ENCODE results near the gene CRYBG1. TPM values are rescaled to one million over a fixed set of nuclear protein-coding genes. Genes with fewer than 3 reads are reported as not detected.
"Not testable (repeated sequence)": the region's sequence is repeated elsewhere in the genome, so short reads cannot be mapped to it uniquely, and the experiment has no call there.

Gene CRYBG1
- total RNA-seq, 3 donors from 2014 or later = 26.6 to 93.0 (median 86.4) TPM

DNA sequence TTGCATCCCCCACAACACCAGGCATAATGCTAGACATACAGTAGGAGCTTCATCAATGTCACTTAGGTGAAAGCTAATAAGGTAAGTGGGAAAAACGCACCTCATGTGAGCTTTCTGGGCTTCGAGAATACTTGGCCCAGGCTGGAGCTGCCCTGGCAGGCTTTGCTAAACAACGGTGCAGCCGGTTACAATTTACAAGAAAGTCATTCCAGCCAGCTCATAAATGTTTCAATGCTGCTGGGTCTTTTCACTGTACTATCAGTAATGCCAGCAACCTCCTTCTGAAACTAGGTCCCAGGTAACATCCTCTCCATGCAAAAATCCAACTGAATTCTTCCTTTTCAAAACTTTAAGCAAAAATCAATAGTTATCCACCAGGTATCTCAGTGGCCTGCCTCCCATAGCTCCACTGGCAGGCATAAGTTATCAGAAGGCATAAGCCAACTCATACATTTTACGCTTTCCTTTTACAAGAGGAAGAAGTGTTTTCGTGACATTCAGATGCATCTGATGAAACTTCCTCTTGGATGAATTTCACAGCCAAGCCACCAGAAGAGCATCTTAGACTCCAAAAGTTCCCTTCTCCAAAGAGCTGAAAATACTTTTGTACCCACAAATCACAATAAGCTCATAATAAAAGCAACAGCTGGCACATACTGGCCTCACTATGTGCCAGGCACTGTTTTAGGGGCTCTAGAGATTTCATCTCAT is 212.5 kb downstream of the CRYBG1 start:
- intact Hi-C loops (cut with DNase I, micrococcal nuclease) = no loop called here
- Histone ChIP-seq H3K4me1 (ENCODE audit: low read depth) (no peaks in the 10 kb centered on the region), H3K9me3 (no peaks in the 10 kb centered on the region), H3K36me3 (ENCODE audit: low read depth) (peaks cover 4% of the 10 kb centered on the region), H3K4me3 (no peak overlapping the region)
- DNase-seq (no peak), ATAC-seq (no peak)
- TF ChIP-seq, protein P1, sequence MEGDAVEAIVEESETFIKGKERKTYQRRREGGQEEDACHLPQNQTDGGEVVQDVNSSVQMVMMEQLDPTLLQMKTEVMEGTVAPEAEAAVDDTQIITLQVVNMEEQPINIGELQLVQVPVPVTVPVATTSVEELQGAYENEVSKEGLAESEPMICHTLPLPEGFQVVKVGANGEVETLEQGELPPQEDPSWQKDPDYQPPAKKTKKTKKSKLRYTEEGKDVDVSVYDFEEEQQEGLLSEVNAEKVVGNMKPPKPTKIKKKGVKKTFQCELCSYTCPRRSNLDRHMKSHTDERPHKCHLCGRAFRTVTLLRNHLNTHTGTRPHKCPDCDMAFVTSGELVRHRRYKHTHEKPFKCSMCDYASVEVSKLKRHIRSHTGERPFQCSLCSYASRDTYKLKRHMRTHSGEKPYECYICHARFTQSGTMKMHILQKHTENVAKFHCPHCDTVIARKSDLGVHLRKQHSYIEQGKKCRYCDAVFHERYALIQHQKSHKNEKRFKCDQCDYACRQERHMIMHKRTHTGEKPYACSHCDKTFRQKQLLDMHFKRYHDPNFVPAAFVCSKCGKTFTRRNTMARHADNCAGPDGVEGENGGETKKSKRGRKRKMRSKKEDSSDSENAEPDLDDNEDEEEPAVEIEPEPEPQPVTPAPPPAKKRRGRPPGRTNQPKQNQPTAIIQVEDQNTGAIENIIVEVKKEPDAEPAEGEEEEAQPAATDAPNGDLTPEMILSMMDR (IDR thresholded peaks at IDR 0.05) = no peak

DNA sequence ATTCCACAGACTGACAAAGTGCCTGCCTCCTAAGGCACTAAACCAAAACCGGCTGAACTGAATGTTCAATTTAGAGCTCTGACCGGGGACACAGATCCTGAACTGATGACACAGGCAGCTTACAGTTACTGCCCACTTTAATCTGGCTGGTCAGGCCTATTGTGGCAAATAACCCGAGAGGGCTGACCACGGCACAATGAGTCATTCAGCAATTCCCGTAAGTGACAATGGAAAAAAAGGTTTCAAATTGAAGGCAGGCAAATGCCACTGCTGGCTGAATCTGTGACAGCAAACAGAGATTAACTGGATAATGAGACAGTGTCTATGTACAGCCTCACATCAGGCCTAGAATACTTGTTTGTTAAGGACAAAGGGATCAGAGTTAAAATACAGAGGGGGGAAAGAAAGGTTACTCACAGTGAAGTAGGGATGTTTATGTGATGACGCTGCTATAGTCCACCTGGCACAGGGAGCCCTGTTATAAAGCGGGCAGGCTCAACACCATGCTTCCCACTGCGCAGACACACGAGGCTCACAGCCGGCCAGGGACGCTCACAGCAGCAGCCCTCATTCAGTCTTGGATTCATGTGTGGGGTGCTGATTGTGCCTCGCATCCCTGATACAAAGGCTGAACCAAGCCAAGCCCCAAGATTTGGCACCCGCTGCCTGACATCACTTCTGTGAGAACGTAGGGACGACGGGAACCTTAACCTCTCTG is 214.4 kb downstream of the CRYBG1 start:
- TF ChIP-seq, protein P1 (IDR thresholded peaks at IDR 0.05) = no peak
- Histone ChIP-seq H3K36me3 (ENCODE audit: low read depth) (no peaks in the 10 kb centered on the region), H3K4me3 (no peak overlapping the region), H3K9me3 (no peaks in the 10 kb centered on the region), H3K4me1 (ENCODE audit: low read depth) (no peaks in the 10 kb centered on the region)
- ATAC-seq (no peak), DNase-seq (no peak)
- intact Hi-C loops (cut with DNase I, micrococcal nuclease) = no loop called here

DNA sequence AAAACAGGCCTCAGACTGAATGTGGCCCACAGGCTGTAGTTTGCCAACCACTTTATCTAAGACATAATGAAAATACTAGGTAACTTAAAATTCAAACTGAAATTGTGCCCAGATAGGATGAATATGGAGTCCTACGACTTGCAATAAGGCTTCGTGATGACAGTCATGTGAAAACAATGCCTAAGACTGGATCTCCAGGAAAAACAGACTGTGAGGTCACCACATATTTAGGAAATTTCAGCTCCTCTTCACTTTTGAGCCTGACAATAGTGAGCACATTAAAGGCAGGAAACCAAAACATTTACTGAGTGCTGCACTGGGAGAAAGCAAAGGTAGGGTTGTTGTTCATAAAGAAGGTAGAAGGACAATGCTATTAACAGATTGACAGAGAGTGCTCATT is 218.8 kb downstream of the CRYBG1 start:
- Histone ChIP-seq H3K36me3 (ENCODE audit: low read depth) (no peaks in the 10 kb centered on the region), H3K4me3 (no peak overlapping the region), H3K9me3 (no peaks in the 10 kb centered on the region), H3K4me1 (ENCODE audit: low read depth) (no peaks in the 10 kb centered on the region)
- intact Hi-C loops (cut with DNase I, micrococcal nuclease) = no loop called here
- DNase-seq = no peak
- no peak for ATAC-seq
- TF ChIP-seq, protein P1 (IDR thresholded peaks at IDR 0.05) = no peak

DNA sequence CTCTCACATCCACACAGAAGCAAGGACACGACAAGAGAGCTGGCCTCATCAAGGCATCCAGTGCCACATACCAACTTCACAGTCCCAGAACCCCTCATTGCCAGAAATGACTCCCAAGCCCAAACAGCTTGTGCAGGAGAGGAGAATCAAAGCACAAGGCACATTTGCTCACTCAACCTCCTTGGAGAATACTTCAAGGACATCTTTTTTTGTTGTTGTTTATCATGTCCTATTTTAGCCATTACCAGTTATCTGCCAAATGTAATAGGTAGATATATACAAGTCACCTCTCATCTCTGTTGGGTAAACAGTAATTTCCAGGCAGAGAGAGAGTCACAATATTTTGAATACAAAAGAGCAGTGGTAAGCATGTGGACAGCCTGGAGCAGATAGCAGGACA is 221.0 kb downstream of the CRYBG1 start:
- no peaks in the 10 kb centered on the region for H3K36me3 ChIP-seq (ENCODE audit: low read depth)
- DNase-seq = no peak
- no peaks in the 10 kb centered on the region for H3K9me3 ChIP-seq
- TF ChIP-seq, protein P1 (IDR thresholded peaks at IDR 0.05) = no peak
- no peaks in the 10 kb centered on the region for H3K4me1 ChIP-seq (ENCODE audit: low read depth)
- ATAC-seq = no peak
- H3K4me3 ChIP-seq = no peak overlapping the region
- intact Hi-C loops (cut with DNase I, micrococcal nuclease) = no loop called here

DNA sequence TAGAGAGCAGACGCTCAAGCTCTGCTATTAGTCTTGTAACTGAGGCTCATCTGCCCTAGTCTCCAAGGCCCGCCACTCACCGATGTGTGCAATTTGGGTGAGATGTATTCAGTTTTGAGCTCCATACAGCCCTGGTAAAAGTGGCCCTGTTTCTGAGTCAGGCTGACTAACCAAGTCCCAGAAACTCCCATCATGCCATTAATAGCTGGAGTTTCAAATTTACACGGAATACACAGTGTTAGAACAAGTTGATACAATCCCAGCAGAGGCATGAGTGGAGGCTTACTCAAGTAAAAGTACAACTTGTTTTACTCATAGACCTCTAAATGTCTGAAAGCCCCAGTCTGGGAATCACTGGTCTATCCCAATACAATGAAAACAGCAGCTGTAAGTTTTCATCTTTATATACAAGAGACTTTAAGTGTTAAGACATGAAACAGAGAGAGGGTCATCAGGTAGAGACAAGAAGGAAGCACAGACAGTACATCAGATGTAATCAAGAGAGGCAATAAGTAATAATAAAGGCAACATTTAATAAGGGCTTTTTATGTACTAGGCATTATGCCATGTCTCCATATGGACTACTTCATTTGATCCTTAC is 226.4 kb downstream of the CRYBG1 start:
- Histone ChIP-seq H3K36me3 (ENCODE audit: low read depth) (no peaks in the 10 kb centered on the region), H3K9me3 (no peaks in the 10 kb centered on the region), H3K4me1 (ENCODE audit: low read depth) (no peaks in the 10 kb centered on the region), H3K4me3 (no peak overlapping the region)
- intact Hi-C loops (cut with DNase I, micrococcal nuclease) = no loop called here
- no peak for DNase-seq
- ATAC-seq = no peak
- TF ChIP-seq, protein P1 (IDR thresholded peaks at IDR 0.05) = no peak

DNA sequence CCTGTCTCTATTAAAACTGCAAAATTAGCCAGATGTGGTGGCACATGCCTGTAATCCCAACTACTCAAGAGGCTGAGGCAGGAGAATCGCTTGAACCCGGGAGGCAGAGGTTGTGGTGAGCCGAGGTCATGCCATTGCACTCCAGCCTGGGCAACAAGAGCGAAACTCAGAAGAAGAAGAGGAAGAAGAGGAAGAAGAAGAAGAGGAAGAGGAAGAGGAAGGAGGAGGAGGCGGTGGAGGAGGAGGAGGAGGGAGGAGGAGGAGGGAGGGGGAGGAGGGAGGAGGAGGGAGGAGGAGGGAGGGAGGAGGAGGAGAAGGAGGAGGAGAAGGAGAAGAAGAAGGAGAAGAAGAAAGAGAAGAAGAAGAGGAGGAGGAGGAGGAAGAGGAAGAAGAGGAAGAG is 228.4 kb downstream of the CRYBG1 start:
- H3K36me3 ChIP-seq (ENCODE audit: low read depth); ATAC-seq; H3K4me1 ChIP-seq (ENCODE audit: low read depth); H3K9me3 ChIP-seq; DNase-seq; intact Hi-C loops (cut with DNase I, micrococcal nuclease); H3K4me3 ChIP-seq: not testable (repeated sequence)

All from mucosa of descending colon (tissue), 3 donors.